ENCODE measurements around the gene SSBP2. TPM values are rescaled to one million over a fixed set of nuclear protein-coding genes. Genes with fewer than 3 reads are reported as not detected.
"Not testable (repeated sequence)": the region's sequence is repeated elsewhere in the genome, so short reads cannot be mapped to it uniquely, and the experiment has no call there.

The SSBP2 gene
- total RNA-seq, 4 donors from 2014 or later, result 10.9 to 22.3 (median 14.9) TPM

DNA sequence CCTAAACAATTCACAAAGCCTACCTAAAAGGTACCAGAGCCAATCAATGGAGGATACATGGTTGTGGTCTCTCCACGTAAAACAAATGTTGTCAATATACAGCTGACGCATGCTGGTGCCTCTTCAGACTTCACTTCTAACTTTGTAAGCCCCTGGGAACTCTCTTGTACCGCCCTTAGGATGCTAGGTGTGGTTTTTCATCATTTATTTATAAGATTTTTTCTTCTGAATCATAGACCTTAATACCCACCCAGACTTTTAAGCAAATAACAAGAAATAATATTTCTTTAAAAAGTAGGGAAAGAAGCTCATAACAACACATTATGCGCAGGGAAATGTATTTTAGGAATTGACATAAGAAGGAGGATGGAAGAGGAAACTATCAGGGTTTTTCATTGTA is 33.0 kb downstream of the SSBP2 start:
- no peaks in the 10 kb centered on the region for H3K9me3 ChIP-seq
- H3K27me3 ChIP-seq, result no peaks in the 10 kb centered on the region
- H3K27ac ChIP-seq, result no peak overlapping the region
- no peak overlapping the region for H3K4me3 ChIP-seq
- H3K4me1 ChIP-seq, result peaks cover 0 to 8% (median 0%) of the 10 kb centered on the region in 4 donors
- no peak for TF ChIP-seq POLR2A (IDR thresholded peaks at IDR 0.05)
- TF ChIP-seq, protein P1, sequence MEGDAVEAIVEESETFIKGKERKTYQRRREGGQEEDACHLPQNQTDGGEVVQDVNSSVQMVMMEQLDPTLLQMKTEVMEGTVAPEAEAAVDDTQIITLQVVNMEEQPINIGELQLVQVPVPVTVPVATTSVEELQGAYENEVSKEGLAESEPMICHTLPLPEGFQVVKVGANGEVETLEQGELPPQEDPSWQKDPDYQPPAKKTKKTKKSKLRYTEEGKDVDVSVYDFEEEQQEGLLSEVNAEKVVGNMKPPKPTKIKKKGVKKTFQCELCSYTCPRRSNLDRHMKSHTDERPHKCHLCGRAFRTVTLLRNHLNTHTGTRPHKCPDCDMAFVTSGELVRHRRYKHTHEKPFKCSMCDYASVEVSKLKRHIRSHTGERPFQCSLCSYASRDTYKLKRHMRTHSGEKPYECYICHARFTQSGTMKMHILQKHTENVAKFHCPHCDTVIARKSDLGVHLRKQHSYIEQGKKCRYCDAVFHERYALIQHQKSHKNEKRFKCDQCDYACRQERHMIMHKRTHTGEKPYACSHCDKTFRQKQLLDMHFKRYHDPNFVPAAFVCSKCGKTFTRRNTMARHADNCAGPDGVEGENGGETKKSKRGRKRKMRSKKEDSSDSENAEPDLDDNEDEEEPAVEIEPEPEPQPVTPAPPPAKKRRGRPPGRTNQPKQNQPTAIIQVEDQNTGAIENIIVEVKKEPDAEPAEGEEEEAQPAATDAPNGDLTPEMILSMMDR (IDR thresholded peaks at IDR 0.05), result no peak
- H3K36me3 ChIP-seq, result no peaks in the 10 kb centered on the region
- no peak for DNase-seq

DNA sequence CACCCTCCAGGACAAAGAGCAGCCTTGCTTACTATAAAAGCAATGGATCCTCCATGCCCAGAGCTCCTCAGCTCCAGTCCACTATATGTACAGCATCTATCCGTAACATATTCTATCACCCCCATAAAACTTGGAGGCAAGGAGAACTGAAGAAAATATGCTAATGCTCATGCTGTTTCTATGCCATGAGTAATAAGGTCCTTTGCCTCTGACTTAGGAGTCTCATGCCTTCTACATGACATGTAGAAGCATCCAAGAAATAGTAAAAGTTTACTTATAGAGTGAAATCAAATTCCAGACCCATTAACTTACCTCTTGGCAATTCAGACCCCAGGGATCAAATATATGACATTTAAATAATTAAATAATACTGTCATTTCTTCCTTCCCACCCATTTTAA is 33.7 kb downstream of the SSBP2 start:
- no peaks in the 10 kb centered on the region for H3K36me3 ChIP-seq
- TF ChIP-seq, protein P1 (IDR thresholded peaks at IDR 0.05), result no peak
- no peak for TF ChIP-seq POLR2A (IDR thresholded peaks at IDR 0.05)
- no peak overlapping the region for H3K27ac ChIP-seq
- H3K9me3 ChIP-seq, result no peaks in the 10 kb centered on the region
- H3K4me3 ChIP-seq, result no peak overlapping the region
- DNase-seq, result no peak
- no peaks in the 10 kb centered on the region for H3K27me3 ChIP-seq
- peaks cover 0 to 8% (median 0%) of the 10 kb centered on the region in 4 donors for H3K4me1 ChIP-seq

DNA sequence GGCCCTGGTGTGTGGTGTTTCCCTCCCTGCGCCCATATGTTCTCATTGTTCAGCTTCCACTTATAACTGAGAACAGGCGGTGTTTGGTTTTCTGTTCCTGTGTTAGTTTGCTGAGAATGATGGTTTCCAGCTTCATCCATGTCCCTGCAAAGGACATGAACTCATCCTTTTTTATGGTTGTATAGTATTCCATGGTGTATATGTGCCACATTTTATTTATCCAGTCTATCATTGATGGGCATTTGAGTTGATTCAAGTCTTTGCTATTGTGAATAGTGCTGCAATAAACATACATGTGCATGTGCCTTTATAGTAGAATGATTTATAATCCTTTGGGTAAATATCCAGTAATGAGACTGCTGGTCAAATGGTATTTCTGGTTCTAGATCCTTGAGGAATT is 36.8 kb downstream of the SSBP2 start:
- not testable (repeated sequence) for H3K4me3 ChIP-seq, H3K36me3 ChIP-seq, H3K27me3 ChIP-seq, H3K27ac ChIP-seq, DNase-seq, H3K9me3 ChIP-seq, H3K4me1 ChIP-seq

DNA sequence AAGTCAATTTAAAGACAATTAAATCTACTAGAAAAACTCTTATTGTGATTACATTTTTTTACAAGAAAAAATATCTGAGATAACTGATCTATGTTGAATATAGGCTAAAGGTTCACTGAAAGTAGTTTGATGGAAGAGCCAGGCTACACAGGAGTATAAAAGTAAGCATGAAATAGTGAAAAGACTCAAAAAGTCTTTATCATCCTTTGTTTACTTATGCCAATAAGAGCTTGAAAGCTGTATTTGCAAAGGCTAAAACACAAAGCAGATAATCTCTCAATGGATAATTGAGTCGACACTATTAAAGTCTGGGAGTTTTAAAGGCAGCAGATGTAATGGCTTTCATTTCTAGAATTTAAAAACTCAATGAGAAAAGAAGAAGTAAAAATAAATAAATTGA is 42.0 kb downstream of the SSBP2 start:
- TF ChIP-seq, protein P1 (IDR thresholded peaks at IDR 0.05), result no peak
- no peak for TF ChIP-seq POLR2A (IDR thresholded peaks at IDR 0.05)
- no peak for DNase-seq
- no peak overlapping the region for H3K4me3 ChIP-seq
- no peak overlapping the region for H3K27ac ChIP-seq
- H3K4me1 ChIP-seq, result peaks cover 0 to 4% (median 0%) of the 10 kb centered on the region in 4 donors
- no peaks in the 10 kb centered on the region for H3K36me3 ChIP-seq
- H3K27me3 ChIP-seq, result no peaks in the 10 kb centered on the region
- H3K9me3 ChIP-seq, result no peaks in the 10 kb centered on the region

DNA sequence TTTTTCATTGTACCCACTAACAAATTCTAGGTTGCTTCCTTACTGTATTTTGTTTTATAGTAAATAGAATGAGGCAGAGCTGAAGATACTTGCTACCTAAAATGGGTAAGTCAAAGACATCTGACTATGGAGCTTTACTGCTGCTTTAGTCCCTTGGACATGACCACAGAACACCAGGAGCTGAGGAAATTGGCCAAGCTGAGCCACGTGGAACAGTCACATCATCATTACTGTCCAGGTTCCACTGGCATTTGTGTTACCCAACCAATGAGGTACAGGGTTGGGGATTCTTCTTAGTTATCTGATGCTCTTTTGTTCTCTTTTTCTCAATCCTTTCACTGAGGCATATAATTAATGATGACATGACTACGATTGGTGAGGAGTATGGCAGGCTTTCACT is 47.1 kb downstream of the SSBP2 start:
- no peak overlapping the region for H3K27ac ChIP-seq
- H3K4me3 ChIP-seq, result no peak overlapping the region
- H3K27me3 ChIP-seq, result no peaks in the 10 kb centered on the region
- no peak for TF ChIP-seq POLR2A (IDR thresholded peaks at IDR 0.05)
- TF ChIP-seq, protein P1 (IDR thresholded peaks at IDR 0.05), result no peak
- no peaks in the 10 kb centered on the region for H3K9me3 ChIP-seq
- no peak for DNase-seq
- no peaks in the 10 kb centered on the region for H3K4me1 ChIP-seq
- H3K36me3 ChIP-seq, result no peaks in the 10 kb centered on the region

DNA sequence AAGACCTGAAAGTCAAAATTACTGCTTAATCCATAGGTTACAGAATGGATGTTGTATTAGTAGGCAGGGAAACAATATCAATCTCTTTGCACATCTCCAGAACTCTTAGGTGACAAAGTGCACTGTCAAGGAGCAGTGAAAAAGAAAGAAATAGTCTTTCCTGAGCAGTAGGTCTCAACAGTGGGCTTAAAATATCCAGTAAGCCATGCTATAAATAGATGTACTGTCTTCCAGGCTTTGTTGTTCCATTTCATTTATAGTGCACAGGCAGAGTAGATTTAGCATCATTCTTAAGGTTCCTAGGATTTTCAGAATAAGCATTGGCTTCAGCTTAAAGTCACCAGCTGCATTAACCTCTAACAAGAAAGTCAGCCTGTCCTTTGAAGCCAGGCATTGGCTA is 50.7 kb downstream of the SSBP2 start:
- no peaks in the 10 kb centered on the region for H3K36me3 ChIP-seq
- H3K4me3 ChIP-seq, result no peak overlapping the region
- H3K4me1 ChIP-seq, result no peaks in the 10 kb centered on the region
- H3K9me3 ChIP-seq, result no peaks in the 10 kb centered on the region
- DNase-seq, result no peak
- no peaks in the 10 kb centered on the region for H3K27me3 ChIP-seq
- no peak for TF ChIP-seq POLR2A (IDR thresholded peaks at IDR 0.05)
- TF ChIP-seq, protein P1 (IDR thresholded peaks at IDR 0.05), result no peak
- no peak overlapping the region for H3K27ac ChIP-seq

All from Peyer's patch (tissue), 4 donors.